HG03575 (cell line): ENCODE measurements around the gene HTT.

Experiments
- ATAC-seq: cut with Tn5 transposase; IDR thresholded peaks from one replicate; pipeline ENCODE4 v1.9.1; 2021; ENCODE audit not compliant: unreplicated experiment, insufficient number of reproducible peaks, low FRiP score; ENCODE audit errors: extremely low read depth

Gene HTT

GRCh38 chr4:3207531-3208037, 133.1 kb downstream of the HTT start:
- ATAC-seq: no peak

GRCh38 chr4:3208826-3209225, 134.3 kb downstream of the HTT start:
- ATAC-seq: no peak

GRCh38 chr4:3209551-3210325, 135.3 kb downstream of the HTT start:
- no peak for ATAC-seq

GRCh38 chr4:3210467-3210866, 136.0 kb downstream of the HTT start:
- ATAC-seq: no peak

GRCh38 chr4:3211866-3212265, 137.4 kb downstream of the HTT start:
- ATAC-seq: no peak

GRCh38 chr4:3212391-3213105, 138.1 kb downstream of the HTT start:
- no peak for ATAC-seq

GRCh38 chr4:3213106-3213425, 138.6 kb downstream of the HTT start:
- ATAC-seq: no peak

- ATAC-seq: no peak
Observed at GRCh38 chr4:3213661-3214250, 139.3 kb downstream of the HTT start.

GRCh38 chr4:3215256-3215655, 140.8 kb downstream of the HTT start:
- no peak for ATAC-seq

- ATAC-seq: no peak
Observed at GRCh38 chr4:3215733-3216132, 141.3 kb downstream of the HTT start.

- ATAC-seq: no peak
Observed at GRCh38 chr4:3217266-3217665, 142.8 kb downstream of the HTT start.

- ATAC-seq: no peak
Observed at GRCh38 chr4:3217771-3218170, 143.3 kb downstream of the HTT start.

- no peak for ATAC-seq
Observed at GRCh38 chr4:3218824-3219760, 144.6 kb downstream of the HTT start.

GRCh38 chr4:3219761-3220475, 145.4 kb downstream of the HTT start:
- ATAC-seq: no peak

- ATAC-seq: no peak
Observed at GRCh38 chr4:3220476-3221183, 146.1 kb downstream of the HTT start.

- ATAC-seq: no peak
Observed at GRCh38 chr4:3221184-3221494, 146.7 kb downstream of the HTT start.

- ATAC-seq: no peak
Observed at GRCh38 chr4:3221996-3222395, 147.5 kb downstream of the HTT start.

- ATAC-seq: no peak
Observed at GRCh38 chr4:3223346-3223745, 148.9 kb downstream of the HTT start.
